A673 (cell line): ENCODE data around the gene ARHGAP8. TPM values are rescaled to one million over a fixed set of nuclear protein-coding genes. Genes with fewer than 3 reads are reported as not detected.

ENCODE experiments used
- BruUV-seq: library from RNA; stranded (reverse); fragments of 400-500 nt; replicated peaks from 2 replicates; lab custom pipeline; 2021; lab: Mats Ljungman, UMichigan
- CTCF ChIA-PET: fragments of 300-600 bp; sonication (Branson Sonifier 250); formaldehyde crosslinking; loops from one replicate; lab custom pipeline; 2022; ENCODE audit warnings: antibody characterized with exemption; lab: Charles Lee
- POLR2A ChIA-PET: fragments of 300-600 bp; sonication (Branson Sonifier 250); formaldehyde crosslinking; loops from one replicate; lab custom pipeline; 2022; ENCODE audit warnings: antibody characterized with exemption; ENCODE audit not compliant: low non-redundant PET; lab: Charles Lee
- DNase-seq: peaks from one replicate; pipeline ENCODE4 v3.0.0-alpha.2; 2015; ENCODE audit warnings: low spot score
- H3K27ac ChIP-seq: fragments of 200-600 bp; sonication (generic); 2 replicates; pipeline ENCODE4 v1.5.1; 2016; ENCODE audit warnings: mixed run types, low read depth, mild to moderate bottlenecking, mixed read lengths, antibody characterized with exemption, low read length; ENCODE audit not compliant: poor library complexity, severe bottlenecking
- H3K27me3 ChIP-seq: fragments of 200-600 bp; sonication (generic); replicated peaks from 2 replicates; pipeline ENCODE4 v1.6.1; 2017; ENCODE audit warnings: mixed run types, low read depth, mild to moderate bottlenecking, mixed read lengths, antibody characterized with exemption, low read length; ENCODE audit not compliant: insufficient read depth, poor library complexity
- H3K36me3 ChIP-seq: fragments of 200-600 bp; sonication (generic); 2 replicates; pipeline ENCODE4 v1.6.1; 2016; ENCODE audit warnings: mixed run types, mild to moderate bottlenecking, mixed read lengths, antibody characterized with exemption, low read length; ENCODE audit not compliant: insufficient read depth, poor library complexity, severe bottlenecking
- H3K4me1 ChIP-seq: fragments of 200-600 bp; sonication (generic); 2 replicates; pipeline ENCODE4 v1.6.1; 2017; ENCODE audit warnings: mixed run types, mild to moderate bottlenecking, mixed read lengths, antibody characterized with exemption, low read length; ENCODE audit not compliant: insufficient read depth, poor library complexity, severe bottlenecking
- H3K4me3 ChIP-seq: fragments of 200-600 bp; sonication (generic); 2 replicates; pipeline ENCODE4 v1.5.1; 2016; ENCODE audit warnings: low read depth, mixed run types, mild to moderate bottlenecking, mixed read lengths, low read length; ENCODE audit not compliant: poor library complexity, severe bottlenecking
- H3K9me3 ChIP-seq: fragments of 200-600 bp; sonication (generic); 2 replicates; pipeline ENCODE4 v1.6.1; 2016; ENCODE audit warnings: mixed run types, low read depth, mild to moderate bottlenecking, mixed read lengths, antibody characterized with exemption, low read length; ENCODE audit not compliant: poor library complexity, severe bottlenecking
- EZH2 ChIP-seq: fragments of 200-600 bp; sonication (generic); IDR thresholded peaks from 2 replicates; pipeline ENCODE4 v1.6.1; 2017; ENCODE audit warnings: borderline replicate concordance, low read depth, mild to moderate bottlenecking, mixed read lengths, antibody characterized with exemption, low read length; ENCODE audit not compliant: poor library complexity, severe bottlenecking
- intact Hi-C: fragments of 100-400 bp; cut with micrococcal nuclease; formaldehyde crosslinking; loops from one replicate; pipeline ENCODE4 v1.10.0; 2022; ENCODE audit not compliant: unreplicated experiment
- total RNA-seq: library from RNA; stranded (reverse); gene quantifications from 2 replicates; pipeline ENCODE4 v1.2.3, GENCODE V29; 2021
- TF ChIP-seq, protein P1 (sequence below): fragments of 300-800, 200-600 bp; sonication (generic); conservative IDR thresholded peaks from 2 replicates; pipeline ENCODE4 v1.5.1; 2017; ENCODE audit warnings: low read depth, mild to moderate bottlenecking, antibody characterized with exemption, low read length, moderate library complexity, mixed read lengths

ARHGAP8 gene
- total RNA-seq, 1 experiment from 2014 or later = not detected

DNA sequence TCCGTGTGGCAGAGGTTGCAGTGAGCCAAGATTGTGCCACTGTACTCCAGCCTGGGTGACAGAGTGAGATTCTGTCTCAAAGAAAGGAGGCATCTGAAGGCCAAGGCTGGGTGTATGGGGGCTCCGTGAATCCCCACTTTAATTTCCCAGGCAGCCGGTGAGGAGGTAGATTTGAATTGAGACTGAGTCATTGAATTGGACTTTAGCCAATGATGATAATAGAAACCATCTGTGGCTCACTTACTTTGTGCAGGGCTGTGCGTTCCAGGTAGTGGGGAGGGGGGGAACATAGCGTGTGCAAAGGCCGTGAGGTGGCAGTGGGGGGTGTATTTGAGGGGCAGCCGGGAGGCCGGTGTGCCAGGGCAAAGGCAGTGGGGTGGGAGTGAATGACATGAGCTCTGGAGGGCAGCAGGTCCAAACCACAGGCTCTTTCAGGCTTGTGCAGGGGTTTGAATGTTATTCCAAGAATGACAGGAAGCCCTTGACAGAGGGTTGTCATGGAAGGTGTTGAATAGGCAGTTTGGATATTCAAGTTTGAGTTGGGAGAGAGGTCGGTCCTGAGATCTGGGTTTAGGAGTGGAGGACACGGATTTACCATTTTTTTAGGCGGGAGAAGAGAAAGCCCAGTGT is 6.1 kb downstream of the ARHGAP8 start:
- ChIA-PET CTCF (no interaction called here), POLR2A (no interaction called here)
- Histone ChIP-seq H3K4me3 (no peak overlapping the region), H3K36me3 (no peaks in the 10 kb centered on the region), H3K9me3 (no peaks in the 10 kb centered on the region), H3K27ac (no peak overlapping the region), H3K27me3 (no peaks in the 10 kb centered on the region), H3K4me1 (peaks cover 6% of the 10 kb centered on the region)
- BruUV-seq = no TSS peak
- peak; percentile 65 for DNase-seq
- intact Hi-C loops = no loop called here
- TF ChIP-seq, protein P1, sequence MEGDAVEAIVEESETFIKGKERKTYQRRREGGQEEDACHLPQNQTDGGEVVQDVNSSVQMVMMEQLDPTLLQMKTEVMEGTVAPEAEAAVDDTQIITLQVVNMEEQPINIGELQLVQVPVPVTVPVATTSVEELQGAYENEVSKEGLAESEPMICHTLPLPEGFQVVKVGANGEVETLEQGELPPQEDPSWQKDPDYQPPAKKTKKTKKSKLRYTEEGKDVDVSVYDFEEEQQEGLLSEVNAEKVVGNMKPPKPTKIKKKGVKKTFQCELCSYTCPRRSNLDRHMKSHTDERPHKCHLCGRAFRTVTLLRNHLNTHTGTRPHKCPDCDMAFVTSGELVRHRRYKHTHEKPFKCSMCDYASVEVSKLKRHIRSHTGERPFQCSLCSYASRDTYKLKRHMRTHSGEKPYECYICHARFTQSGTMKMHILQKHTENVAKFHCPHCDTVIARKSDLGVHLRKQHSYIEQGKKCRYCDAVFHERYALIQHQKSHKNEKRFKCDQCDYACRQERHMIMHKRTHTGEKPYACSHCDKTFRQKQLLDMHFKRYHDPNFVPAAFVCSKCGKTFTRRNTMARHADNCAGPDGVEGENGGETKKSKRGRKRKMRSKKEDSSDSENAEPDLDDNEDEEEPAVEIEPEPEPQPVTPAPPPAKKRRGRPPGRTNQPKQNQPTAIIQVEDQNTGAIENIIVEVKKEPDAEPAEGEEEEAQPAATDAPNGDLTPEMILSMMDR = no peak
- no peak for TF ChIP-seq EZH2

DNA sequence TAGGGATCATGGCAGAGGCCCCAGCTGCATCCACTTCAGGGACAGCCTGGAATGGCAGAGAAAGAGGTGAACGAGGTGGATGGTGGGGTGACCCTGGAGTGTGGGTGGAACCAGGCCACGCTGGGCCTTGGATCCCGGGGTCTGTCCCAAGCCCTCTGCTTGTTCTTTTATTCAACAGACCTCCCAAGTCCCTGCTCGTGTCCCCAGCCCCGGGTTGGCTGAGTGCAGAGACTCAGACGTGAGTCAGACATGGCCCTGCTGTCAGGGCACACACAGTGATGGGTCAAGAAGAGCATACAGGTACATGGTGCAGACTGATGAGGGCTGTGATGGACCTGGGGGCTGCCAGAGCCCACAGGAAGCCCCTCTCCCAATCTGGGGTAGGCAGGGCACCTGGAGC is 6.6 kb downstream of the ARHGAP8 start:
- no peaks in the 10 kb centered on the region for H3K36me3 ChIP-seq
- ChIA-PET POLR2A (no interaction called here), CTCF (no interaction called here)
- H3K27me3 ChIP-seq = no peaks in the 10 kb centered on the region
- H3K9me3 ChIP-seq = no peaks in the 10 kb centered on the region
- intact Hi-C loops = no loop called here
- no TSS peak for BruUV-seq
- H3K27ac ChIP-seq = no peak overlapping the region
- H3K4me1 ChIP-seq = peaks cover 6% of the 10 kb centered on the region
- H3K4me3 ChIP-seq = no peak overlapping the region
- no peak for DNase-seq
- TF ChIP-seq, protein P1 = no peak
- no peak for TF ChIP-seq EZH2

DNA sequence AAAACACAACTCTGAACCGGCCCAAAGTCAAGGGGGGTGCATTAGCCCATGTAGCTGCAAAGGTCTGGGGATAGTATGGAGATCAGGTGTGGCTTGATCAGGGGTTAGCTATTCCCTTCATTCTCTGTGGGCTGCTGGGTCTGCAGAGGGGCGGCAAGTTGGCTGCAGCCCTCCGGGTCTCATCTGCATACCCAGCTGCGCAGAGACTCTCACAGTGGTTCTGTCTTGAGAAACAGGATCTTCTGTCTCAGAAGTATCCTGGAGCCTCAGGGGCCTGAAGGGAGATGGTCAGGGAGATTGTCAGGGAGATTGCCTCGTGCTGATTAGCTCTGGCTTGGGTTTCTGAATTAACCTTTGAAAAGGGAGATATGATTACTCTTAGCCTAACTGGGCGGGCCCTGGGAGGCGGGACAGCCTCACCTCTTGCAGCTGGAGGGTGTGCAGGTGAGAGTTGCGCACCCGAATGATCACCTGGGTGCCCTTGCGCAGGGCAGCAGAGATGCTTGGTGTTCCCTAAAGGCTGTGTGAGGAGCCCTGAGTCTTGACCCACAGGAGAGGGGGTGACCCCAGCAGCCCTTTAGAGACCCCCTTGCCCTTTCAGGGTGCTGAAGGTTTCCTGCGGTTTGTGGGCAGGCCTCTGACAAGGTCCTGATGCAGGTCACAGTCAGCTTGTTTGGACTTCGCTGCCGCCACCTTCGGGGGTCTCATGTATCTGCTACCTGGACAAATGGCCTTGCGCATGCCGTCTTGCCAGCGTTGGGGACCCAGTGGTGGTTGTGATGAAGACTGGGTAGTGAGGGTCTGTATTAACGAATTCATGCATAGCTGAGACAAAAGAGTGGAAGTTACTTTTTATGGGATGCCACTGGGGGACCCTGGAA is 7.3 kb downstream of the ARHGAP8 start:
- Histone ChIP-seq H3K4me3 (no peak overlapping the region), H3K4me1 (peaks cover 6% of the 10 kb centered on the region), H3K27me3 (no peaks in the 10 kb centered on the region), H3K9me3 (no peaks in the 10 kb centered on the region), H3K27ac (no peak overlapping the region), H3K36me3 (no peaks in the 10 kb centered on the region)
- POLR2A ChIA-PET = no interaction called here
- intact Hi-C loops = no loop called here
- TF ChIP-seq, protein P1 = no peak
- TF ChIP-seq EZH2 = no peak
- no TSS peak for BruUV-seq
- no peak for DNase-seq
- CTCF ChIA-PET = no interaction called here
